ENCODE results near the gene SGK1.
"Not testable (repeated sequence)": the region's sequence is repeated elsewhere in the genome, so short reads cannot be mapped to it uniquely, and the experiment has no call there.

Gene SGK1

DNA sequence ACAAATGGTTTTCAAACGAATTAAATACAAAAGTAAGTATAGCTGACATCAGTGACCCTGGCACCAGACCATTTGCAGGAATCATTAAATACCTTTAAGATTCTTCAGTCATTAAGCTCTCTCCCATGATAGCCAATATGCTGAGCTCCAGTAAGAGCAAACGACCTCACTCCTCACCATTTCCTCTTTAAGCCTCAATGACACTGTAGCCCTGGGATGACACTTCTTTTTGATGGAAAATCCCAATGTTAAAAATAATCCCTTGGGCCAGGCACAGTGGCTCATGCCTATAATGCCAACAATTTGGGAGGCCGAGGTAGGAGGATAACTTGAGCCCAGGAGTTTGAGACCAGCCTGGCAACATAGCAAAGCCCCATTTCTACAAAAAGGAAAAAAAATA lies 3.3 kb upstream of the SGK1 start:
- DNase-seq (ENCODE audit: insufficient read length, low spot score) (no peak), FAIRE-seq (no peak)
- TF ChIP-seq PAX5 (IDR thresholded peaks at IDR 0.05; ENCODE audit: insufficient read depth, low read length, severe bottlenecking), result no peak
- no peak for TF ChIP-seq TAF1 (IDR thresholded peaks at IDR 0.05; ENCODE audit: low read depth, low read length)
- no peak for TF ChIP-seq POLR2AphosphoS5 (IDR thresholded peaks at IDR 0.05; ENCODE audit: low read depth, low read length)

DNA sequence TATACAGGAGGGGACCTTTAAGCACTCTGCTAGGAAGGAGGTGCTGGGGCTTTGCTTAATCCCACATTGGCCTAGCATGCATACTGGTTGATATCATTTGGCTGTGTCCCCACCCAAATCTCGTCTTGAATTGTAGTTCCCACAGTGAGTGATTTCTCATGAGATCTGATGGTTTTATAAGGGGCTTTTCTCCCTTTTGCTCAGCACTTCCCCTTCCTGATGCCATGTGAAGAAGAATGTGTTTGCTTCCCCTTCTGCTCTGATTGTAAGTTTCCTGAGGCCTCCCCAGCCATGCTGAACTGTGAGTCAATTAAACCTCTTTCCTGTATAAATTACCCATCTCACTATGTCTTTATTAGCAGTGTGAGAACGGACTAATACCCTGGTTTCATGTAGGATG lies 1.8 kb upstream of the SGK1 start:
- FAIRE-seq, result not testable (repeated sequence)
- peak; percentile 31; the same call in 1 of the 2 replicates for TF ChIP-seq SPI1 (IDR thresholded peaks at IDR 0.05; ENCODE audit: low read depth, low read length)

GRCh38 chr6:134318974-134319281 lies 1.0 kb upstream of the SGK1 start:
- TF ChIP-seq POLR2AphosphoS5 (IDR thresholded peaks at IDR 0.05; ENCODE audit: low read depth, low read length) (no peak), PAX5 (IDR thresholded peaks at IDR 0.05; ENCODE audit: insufficient read depth, low read length, severe bottlenecking) (no peak), SPI1 (IDR thresholded peaks at IDR 0.05; ENCODE audit: low read depth, low read length) (no peak), POU2F2 (IDR thresholded peaks at IDR 0.05; ENCODE audit: low read depth, low read length) (no peak), TAF1 (IDR thresholded peaks at IDR 0.05; ENCODE audit: low read depth, low read length) (no peak), POLR2A (IDR thresholded peaks at IDR 0.05; ENCODE audit: low read depth, low read length) (no peak)
- FAIRE-seq, result no peak
- DNase-seq (ENCODE audit: insufficient read length, low spot score), result no peak

More for the DNA sequence above, 1.8 kb upstream of the SGK1 start:
- not testable (repeated sequence) for DNase-seq (ENCODE audit: insufficient read length, low spot score)

DNA sequence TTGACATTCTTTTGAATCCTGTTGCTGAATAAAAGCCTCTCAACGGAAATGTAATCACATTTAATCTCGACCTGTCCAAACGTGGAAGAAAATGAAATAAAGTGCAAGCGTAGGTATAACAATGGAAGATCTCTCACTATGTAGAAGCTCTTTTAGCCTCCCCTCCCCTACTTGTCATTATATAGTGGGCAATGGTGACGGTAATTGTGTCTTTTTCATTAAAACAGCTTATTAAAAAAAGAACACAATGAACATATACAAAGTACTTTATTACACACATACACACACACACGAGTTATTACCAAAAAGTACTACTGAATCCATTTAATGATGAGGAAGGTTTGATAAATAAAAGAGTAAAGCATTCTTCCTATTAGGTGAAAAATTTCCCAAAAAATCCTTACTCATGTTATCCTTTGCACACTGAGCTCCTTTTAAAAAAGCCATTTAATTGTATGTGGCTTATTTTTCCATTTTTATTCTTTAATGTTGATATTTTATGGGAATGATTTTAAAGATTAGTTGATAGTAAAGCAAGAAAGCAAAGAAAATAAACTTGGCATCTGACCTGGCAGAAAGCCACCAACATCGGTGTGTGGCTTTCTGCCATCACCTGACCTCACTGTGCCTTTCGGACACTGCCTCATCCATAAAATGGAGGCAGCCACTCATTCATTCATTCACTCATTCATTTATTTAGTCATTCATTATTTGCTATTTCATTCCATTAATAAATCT lies 493 bp upstream of the SGK1 start:
- FAIRE-seq, result no peak
- no peak for TF ChIP-seq PAX5 (IDR thresholded peaks at IDR 0.05; ENCODE audit: insufficient read depth, low read length, severe bottlenecking)
- no peak for TF ChIP-seq POLR2AphosphoS5 (IDR thresholded peaks at IDR 0.05; ENCODE audit: low read depth, low read length)
- no peak for TF ChIP-seq SPI1 (IDR thresholded peaks at IDR 0.05; ENCODE audit: low read depth, low read length)

GRCh38 chr6:134316733-134317431 lies 1.0 kb downstream of the SGK1 start:
- DNase-seq (ENCODE audit: insufficient read length, low spot score) (no peak), FAIRE-seq (no peak)
- TF ChIP-seq TAF1 (IDR thresholded peaks at IDR 0.05; ENCODE audit: low read depth, low read length) (no peak), PAX5 (IDR thresholded peaks at IDR 0.05; ENCODE audit: insufficient read depth, low read length, severe bottlenecking) (no peak), POLR2A (IDR thresholded peaks at IDR 0.05; ENCODE audit: low read depth, low read length) (no peak), POU2F2 (IDR thresholded peaks at IDR 0.05; ENCODE audit: low read depth, low read length) (no peak), POLR2AphosphoS5 (IDR thresholded peaks at IDR 0.05; ENCODE audit: low read depth, low read length) (no peak), SPI1 (IDR thresholded peaks at IDR 0.05; ENCODE audit: low read depth, low read length) (no peak)

More for the DNA sequence above, 493 bp upstream of the SGK1 start:
- DNase-seq (ENCODE audit: insufficient read length, low spot score), result no peak

DNA sequence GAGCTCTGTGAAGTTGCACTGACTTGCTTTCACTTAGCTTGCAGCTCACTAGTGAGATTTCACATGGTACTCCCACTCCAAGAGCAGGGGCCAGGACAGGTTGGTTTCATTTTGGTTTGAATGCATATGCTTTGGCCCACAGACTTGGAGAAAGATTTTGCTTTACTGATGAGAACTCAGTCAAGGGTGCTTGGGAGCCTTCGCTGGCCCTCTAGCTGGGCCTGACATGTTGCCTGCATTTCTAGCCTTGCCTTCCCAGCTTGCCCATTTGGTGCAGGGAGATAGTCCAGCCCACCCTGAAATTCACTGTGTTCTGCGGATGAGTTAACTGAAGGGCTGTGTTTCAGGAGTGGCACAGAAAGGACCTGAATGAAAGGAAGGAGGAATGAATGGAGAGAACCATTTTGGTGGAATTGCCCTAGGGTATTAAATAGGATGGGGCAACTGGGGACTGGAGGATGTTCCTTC lies 1.9 kb downstream of the SGK1 start:
- DNase-seq (ENCODE audit: insufficient read length, low spot score) (no peak), FAIRE-seq (no peak)
- no peak for TF ChIP-seq POLR2AphosphoS5 (IDR thresholded peaks at IDR 0.05; ENCODE audit: low read depth, low read length)
- TF ChIP-seq TAF1 (IDR thresholded peaks at IDR 0.05; ENCODE audit: low read depth, low read length), result no peak
- no peak for TF ChIP-seq SPI1 (IDR thresholded peaks at IDR 0.05; ENCODE audit: low read depth, low read length)
- no peak for TF ChIP-seq PAX5 (IDR thresholded peaks at IDR 0.05; ENCODE audit: insufficient read depth, low read length, severe bottlenecking)
- no peak for TF ChIP-seq POU2F2 (IDR thresholded peaks at IDR 0.05; ENCODE audit: low read depth, low read length)
- TF ChIP-seq POLR2A (IDR thresholded peaks at IDR 0.05; ENCODE audit: low read depth, low read length), result no peak

GRCh38 chr6:134315189-134315588 lies 2.7 kb downstream of the SGK1 start:
- DNase-seq (ENCODE audit: insufficient read length, low spot score) (no peak), FAIRE-seq (no peak)
- TF ChIP-seq POU2F2 (IDR thresholded peaks at IDR 0.05; ENCODE audit: low read depth, low read length), result no peak
- no peak for TF ChIP-seq POLR2AphosphoS5 (IDR thresholded peaks at IDR 0.05; ENCODE audit: low read depth, low read length)
- no peak for TF ChIP-seq TAF1 (IDR thresholded peaks at IDR 0.05; ENCODE audit: low read depth, low read length)
- TF ChIP-seq PAX5 (IDR thresholded peaks at IDR 0.05; ENCODE audit: insufficient read depth, low read length, severe bottlenecking), result no peak
- TF ChIP-seq SPI1 (IDR thresholded peaks at IDR 0.05; ENCODE audit: low read depth, low read length), result no peak
- no peak for TF ChIP-seq POLR2A (IDR thresholded peaks at IDR 0.05; ENCODE audit: low read depth, low read length)

DNA sequence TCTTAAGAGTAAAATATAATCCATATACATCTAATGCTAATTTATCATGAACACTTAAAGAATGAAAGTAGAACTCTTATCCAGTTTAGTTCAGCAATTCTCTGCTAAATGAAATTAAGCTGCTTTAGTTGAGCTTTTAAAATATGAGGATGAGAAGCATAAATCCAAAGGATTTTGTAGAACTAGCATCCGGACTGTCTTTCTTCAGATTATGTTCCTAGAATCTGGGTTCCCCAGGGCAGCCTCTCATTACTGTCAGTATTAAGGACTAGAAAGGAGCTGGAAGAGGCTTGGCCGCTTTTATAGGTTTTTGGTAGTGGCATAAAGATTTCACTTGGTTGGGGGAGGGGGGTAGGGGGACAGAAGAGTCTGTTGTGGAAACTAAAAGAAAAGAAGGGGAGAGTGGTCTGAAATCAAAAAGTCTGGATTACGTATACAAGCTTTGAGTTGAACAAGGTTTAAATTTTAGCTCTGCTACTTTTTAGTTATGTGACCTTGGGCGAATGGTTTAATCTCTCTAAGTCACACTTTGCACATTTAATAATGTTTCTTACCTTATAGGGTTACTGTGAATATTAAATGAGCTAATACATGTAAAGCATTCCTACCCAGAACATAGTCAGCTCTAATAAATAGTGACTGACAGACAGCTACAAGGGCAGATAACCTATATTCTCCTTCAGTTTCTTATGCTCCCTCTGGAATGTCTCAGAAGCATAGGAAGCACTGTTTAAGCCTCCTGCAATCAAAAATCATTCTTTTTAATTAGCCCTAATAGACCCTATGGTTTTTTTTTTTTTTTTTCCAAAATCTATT lies 3.7 kb downstream of the SGK1 start:
- FAIRE-seq (no peak), DNase-seq (ENCODE audit: insufficient read length, low spot score) (no peak)
- TF ChIP-seq POU2F2 (IDR thresholded peaks at IDR 0.05; ENCODE audit: low read depth, low read length), result no peak
- TF ChIP-seq POLR2AphosphoS5 (IDR thresholded peaks at IDR 0.05; ENCODE audit: low read depth, low read length), result no peak
- no peak for TF ChIP-seq SPI1 (IDR thresholded peaks at IDR 0.05; ENCODE audit: low read depth, low read length)
- no peak for TF ChIP-seq TAF1 (IDR thresholded peaks at IDR 0.05; ENCODE audit: low read depth, low read length)
- TF ChIP-seq POLR2A (IDR thresholded peaks at IDR 0.05; ENCODE audit: low read depth, low read length), result no peak
- TF ChIP-seq PAX5 (IDR thresholded peaks at IDR 0.05; ENCODE audit: insufficient read depth, low read length, severe bottlenecking), result no peak

DNA sequence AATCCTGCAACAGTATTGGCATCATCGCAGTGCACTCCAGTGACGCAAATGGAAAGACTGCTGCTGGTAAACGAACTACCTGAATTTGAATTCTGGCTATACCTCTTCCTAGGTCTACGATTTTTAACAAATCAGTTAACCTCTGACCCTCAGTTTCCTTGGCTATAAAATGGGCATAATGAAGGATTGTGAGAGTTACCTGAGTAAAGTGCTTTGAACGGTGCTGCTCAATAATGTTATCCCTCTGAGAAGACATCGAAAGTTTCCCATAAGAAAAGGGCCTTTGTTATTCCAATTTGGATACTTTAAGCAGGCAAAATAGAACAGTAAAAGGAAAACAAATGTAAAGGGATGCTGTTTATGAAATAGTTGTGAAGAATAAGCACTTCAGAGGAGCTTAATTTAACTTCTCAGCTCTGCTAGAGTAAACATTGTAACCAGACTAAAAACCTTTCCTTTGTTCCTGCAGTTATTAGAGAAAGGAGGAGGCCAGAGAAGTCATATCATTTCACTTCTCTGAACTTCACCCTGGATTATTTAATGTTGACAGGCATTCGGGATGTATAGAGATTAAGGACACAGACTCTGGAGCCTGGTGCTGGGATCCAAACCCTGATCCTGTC lies 5.8 kb downstream of the SGK1 start:
- TF ChIP-seq SPI1 (IDR thresholded peaks at IDR 0.05; ENCODE audit: low read depth, low read length) (no peak), POLR2A (IDR thresholded peaks at IDR 0.05; ENCODE audit: low read depth, low read length) (no peak), POLR2AphosphoS5 (IDR thresholded peaks at IDR 0.05; ENCODE audit: low read depth, low read length) (no peak), POU2F2 (IDR thresholded peaks at IDR 0.05; ENCODE audit: low read depth, low read length) (no peak), TAF1 (IDR thresholded peaks at IDR 0.05; ENCODE audit: low read depth, low read length) (no peak), PAX5 (IDR thresholded peaks at IDR 0.05; ENCODE audit: insufficient read depth, low read length, severe bottlenecking) (no peak)
- DNase-seq (ENCODE audit: insufficient read length, low spot score), result no peak
- FAIRE-seq, result no peak
